ENCODE measurements around the gene TCF20. TPM values are rescaled to one million over a fixed set of nuclear protein-coding genes. Genes with fewer than 3 reads are reported as not detected.

The TCF20 gene
- total RNA-seq, 1 donor from 2014 or later: 21.9 TPM

GRCh38 chr22:42300259-42301076 lies 30.0 kb upstream of the TCF20 start:
- DNase-seq (ENCODE audit: low read depth, low spot score): no peak

- DNase-seq (ENCODE audit: low read depth, low spot score): no peak
Observed at GRCh38 chr22:42299586-42300258, 29.3 kb upstream of the TCF20 start.

GRCh38 chr22:42298746-42299145 lies 28.3 kb upstream of the TCF20 start:
- DNase-seq (ENCODE audit: low read depth, low spot score): no peak

GRCh38 chr22:42297778-42298177 lies 27.3 kb upstream of the TCF20 start:
- no peak for DNase-seq (ENCODE audit: low read depth, low spot score)

- DNase-seq (ENCODE audit: low read depth, low spot score): no peak
Observed at GRCh38 chr22:42296883-42297282, 26.4 kb upstream of the TCF20 start.

GRCh38 chr22:42296381-42296853 lies 26.0 kb upstream of the TCF20 start:
- DNase-seq (ENCODE audit: low read depth, low spot score): no peak

- no peak for DNase-seq (ENCODE audit: low read depth, low spot score)
Observed at GRCh38 chr22:42294034-42294985, 23.9 kb upstream of the TCF20 start.

- no peak for DNase-seq (ENCODE audit: low read depth, low spot score)
Observed at GRCh38 chr22:42292732-42293520, 22.5 kb upstream of the TCF20 start.

GRCh38 chr22:42291287-42291686 lies 20.8 kb upstream of the TCF20 start:
- DNase-seq (ENCODE audit: low read depth, low spot score): no peak

- no peak for DNase-seq (ENCODE audit: low read depth, low spot score)
Observed at GRCh38 chr22:42289671-42290541, 19.5 kb upstream of the TCF20 start.

- DNase-seq (ENCODE audit: low read depth, low spot score): no peak
Observed at GRCh38 chr22:42288791-42289190, 18.3 kb upstream of the TCF20 start.

GRCh38 chr22:42287174-42287890 lies 16.9 kb upstream of the TCF20 start:
- DNase-seq (ENCODE audit: low read depth, low spot score): no peak

- DNase-seq (ENCODE audit: low read depth, low spot score): no peak
Observed at GRCh38 chr22:42286205-42286604, 15.8 kb upstream of the TCF20 start.

GRCh38 chr22:42285604-42286003 lies 15.2 kb upstream of the TCF20 start:
- no peak for DNase-seq (ENCODE audit: low read depth, low spot score)

GRCh38 chr22:42284643-42285181 lies 14.3 kb upstream of the TCF20 start:
- no peak for DNase-seq (ENCODE audit: low read depth, low spot score)

- no peak for DNase-seq (ENCODE audit: low read depth, low spot score)
Observed at GRCh38 chr22:42284202-42284591, 13.7 kb upstream of the TCF20 start.

GRCh38 chr22:42283278-42284201 lies 13.1 kb upstream of the TCF20 start:
- no peak for DNase-seq (ENCODE audit: low read depth, low spot score)

GRCh38 chr22:42282943-42283277 lies 12.5 kb upstream of the TCF20 start:
- no peak for DNase-seq (ENCODE audit: low read depth, low spot score)
